GM19025 (cell line): ENCODE data around the gene CASD1.

Experiments
- ATAC-seq: cut with Tn5 transposase; IDR thresholded peaks from one replicate; pipeline ENCODE4 v1.9.1; 2021; ENCODE audit warnings: mild to moderate bottlenecking, low read depth, moderate library complexity; ENCODE audit not compliant: unreplicated experiment

Gene CASD1

GRCh38 chr7:94578614-94579013 is 69.0 kb downstream of the CASD1 start:
- ATAC-seq, result no peak

GRCh38 chr7:94579470-94579869 is 69.9 kb downstream of the CASD1 start:
- no peak for ATAC-seq

- ATAC-seq, result no peak
Measured at GRCh38 chr7:94580601-94581000, 71.0 kb downstream of the CASD1 start.

DNA sequence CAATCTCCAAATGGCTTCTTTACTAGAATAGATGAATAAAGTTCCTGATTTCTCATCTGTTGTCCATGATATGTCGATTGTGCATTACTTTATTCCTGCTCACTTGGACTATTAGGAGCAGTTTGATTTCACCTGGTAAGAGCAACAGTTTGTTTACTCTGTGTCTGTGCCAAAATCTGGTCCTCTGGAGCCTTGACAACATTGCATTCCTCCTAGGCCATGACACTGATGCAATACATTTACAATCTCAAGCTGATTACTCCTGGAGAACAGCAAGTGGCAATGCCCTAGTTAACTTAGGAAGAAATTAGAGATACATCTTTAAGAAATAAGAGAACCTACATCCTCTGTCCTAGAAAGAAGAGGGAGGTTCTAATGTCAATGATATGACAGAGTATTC is 74.5 kb downstream of the CASD1 start:
- no peak for ATAC-seq

DNA sequence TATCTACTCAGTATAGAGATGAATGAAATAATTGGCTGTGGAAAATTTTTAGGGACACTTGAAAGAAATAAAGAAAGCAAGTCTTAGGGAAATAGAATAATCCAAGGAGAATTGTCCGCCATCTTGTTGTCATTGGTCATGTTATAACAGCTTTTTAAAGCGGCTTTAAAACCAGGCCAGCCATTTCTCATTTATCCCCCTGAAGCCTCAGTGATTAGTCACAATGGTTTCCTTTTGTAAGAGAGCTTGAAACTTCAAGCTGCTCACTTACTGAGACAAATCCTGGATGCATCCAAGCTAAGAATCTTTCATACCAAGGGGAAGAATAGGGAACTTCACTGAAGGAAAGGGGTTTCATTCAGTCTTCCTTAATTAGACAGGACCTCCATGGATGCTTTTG is 78.5 kb downstream of the CASD1 start:
- no peak for ATAC-seq

DNA sequence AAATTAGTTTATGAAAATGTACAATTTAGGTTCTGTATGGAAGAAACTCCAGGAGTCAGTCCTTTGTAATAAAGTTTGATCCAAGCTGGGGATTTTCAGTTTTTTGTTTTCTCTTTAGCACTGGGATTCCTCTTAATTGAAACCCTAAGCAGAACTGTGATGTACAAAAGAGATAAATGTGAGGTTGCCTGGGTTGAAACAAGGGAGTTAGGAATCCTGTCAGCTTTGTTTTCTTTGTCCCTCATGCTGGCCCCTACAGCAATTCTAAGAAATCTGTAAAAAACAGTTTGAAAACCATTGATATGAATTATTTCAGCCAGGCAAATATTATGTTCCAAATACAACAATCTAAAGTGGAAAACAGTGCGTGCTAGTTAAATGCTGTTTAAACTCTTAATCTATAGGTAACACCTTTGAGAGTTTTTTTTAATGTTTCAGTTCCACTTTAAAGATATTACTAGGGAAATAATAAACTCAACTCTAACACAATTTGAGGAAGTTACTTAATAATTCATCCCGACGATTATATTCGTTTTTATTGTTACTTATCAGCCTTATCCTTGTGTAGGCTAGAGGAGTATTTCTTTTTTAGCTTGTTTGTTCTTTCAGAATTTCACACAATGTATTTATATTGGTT is 81.0 kb downstream of the CASD1 start:
- ATAC-seq, result no peak

GRCh38 chr7:94591176-94591575 is 81.6 kb downstream of the CASD1 start:
- no peak for ATAC-seq

DNA sequence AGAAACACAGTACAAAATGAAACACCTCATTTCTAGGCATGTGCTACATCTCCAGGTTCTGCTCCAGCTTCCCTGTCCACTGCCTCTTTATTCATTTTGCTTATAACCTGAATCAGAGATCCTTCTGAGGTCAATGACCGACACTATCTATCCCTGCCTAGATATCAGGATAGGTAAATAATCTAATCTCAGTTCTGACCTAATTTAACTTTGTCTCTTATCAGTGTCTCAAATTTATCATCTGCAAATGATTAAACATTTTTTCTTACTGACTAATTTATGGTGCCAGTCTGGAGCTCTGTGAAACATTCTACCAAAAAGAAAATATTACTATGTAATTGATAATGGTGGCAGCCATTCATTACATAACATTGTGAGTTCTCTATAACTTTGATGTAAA is 85.3 kb downstream of the CASD1 start:
- no peak for ATAC-seq

DNA sequence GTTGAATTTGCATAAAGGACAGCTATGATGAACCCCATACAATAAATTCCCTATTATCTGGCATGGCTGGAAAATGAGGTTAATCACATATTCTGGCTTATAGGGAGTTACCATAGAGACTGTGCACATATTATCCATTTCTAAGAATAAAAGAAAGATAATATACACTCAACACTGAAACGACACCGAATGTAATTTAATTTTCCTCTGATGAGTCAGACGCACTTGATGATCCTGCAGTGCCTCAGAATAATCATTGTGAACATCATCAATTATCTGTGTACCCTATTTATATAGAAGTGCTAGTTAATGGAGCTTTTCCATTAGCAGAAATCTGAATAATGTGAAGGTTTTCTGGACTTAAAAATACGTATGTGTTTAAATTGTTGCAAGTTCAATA is 86.1 kb downstream of the CASD1 start:
- ATAC-seq, result no peak

GRCh38 chr7:94600267-94600666 is 90.7 kb downstream of the CASD1 start:
- no peak for ATAC-seq

DNA sequence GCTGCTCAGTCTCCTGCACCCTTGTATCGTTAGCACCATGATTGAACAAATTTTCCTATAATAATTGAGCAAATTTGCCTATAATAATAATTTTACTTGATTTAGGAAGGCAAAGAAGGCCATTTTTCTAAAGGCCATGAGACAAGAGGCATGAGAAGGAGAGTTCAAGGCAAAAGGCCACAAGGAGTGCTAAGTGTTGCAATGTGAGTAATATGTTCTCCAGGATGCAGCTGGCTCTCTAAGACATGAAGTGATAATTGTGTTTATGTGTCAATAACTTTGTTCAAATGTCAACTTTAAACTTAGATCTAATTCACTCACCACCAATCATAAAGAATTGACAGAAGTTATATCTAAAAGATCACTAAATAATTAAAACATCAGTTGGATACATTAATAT is 92.6 kb downstream of the CASD1 start:
- no peak for ATAC-seq

DNA sequence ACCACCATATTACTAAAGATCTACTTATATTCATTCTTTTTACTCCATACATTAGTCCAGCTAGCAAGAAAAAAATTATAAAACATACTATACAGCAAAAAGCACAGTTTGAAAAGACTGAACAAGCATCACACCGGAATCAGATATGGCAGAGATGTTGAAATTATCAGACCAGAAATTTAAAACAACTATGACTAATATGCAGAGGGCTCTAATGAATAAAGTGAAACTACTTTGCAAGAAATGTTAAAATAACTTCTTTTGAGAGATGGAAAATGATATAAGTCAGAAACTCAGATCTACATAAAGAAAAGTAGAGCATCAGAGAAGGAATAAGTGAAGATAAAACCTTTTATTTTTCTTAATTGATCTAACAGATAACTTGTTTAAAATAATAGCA is 95.4 kb downstream of the CASD1 start:
- ATAC-seq, result no peak
